GM13977 (cell line): Measurements from ENCODE around the gene SAC3D1.

ENCODE experiments used
- DNase-seq: peaks from one replicate; pipeline ENCODE4 v3.0.0; 2012; ENCODE audit warnings: low spot score
- CTCF ChIP-seq: IDR thresholded peaks from 2 replicates; pipeline ENCODE4 v1.5.1; 2012; ENCODE audit warnings: mild to moderate bottlenecking, control low read depth; ENCODE audit not compliant: insufficient read depth; ENCODE audit errors: extremely low read depth, missing control alignments
- in situ Hi-C: fragments of 300-500 bp; cut with MboI; formaldehyde crosslinking; loops from one replicate; pipeline ENCODE4 v1.12.0; 2022; ENCODE audit warnings: low sequenced_read_pairs, low pct_unique_long_range_greater_than_20kb, mixed read lengths, inconsistent platforms; ENCODE audit not compliant: unreplicated experiment

The SAC3D1 gene

DNA sequence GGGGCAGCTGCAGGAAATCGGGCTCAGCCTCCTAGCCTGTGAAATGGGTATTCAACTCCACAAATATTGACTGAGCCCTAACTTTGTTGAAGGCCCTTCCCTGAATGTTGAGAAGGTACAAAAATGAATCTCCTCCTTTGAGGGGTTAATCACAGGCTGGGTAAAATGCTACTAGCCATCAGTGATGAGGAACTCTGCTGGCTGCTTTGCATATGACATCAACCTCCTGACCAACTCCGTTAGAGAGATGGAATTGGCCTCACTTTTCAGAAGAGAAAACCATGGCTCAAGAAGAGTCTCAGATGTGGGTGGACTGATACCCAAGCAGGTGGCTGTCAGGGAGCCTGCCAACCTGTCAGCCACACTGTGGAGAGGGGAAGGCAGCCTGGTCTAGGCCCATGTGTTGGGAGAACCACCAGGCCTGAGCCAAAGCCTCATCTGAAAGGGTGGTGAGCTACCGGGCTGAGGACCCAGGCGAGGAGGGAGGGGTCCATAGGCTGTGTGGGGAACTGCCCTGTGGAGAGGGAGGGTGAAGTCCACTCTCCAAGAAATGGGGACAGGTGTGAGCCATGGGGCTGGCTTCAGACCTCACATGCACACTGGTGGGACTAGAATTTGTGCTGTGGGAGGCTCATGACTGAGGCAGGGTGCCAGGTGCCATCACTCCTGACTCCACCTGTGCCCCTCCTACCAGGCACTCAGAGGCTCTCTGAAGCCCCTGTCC lies 31.1 kb downstream of the SAC3D1 start:
- peak; percentile 63 for DNase-seq
- in situ Hi-C loops: no loop called here
- TF ChIP-seq CTCF: no peak

DNA sequence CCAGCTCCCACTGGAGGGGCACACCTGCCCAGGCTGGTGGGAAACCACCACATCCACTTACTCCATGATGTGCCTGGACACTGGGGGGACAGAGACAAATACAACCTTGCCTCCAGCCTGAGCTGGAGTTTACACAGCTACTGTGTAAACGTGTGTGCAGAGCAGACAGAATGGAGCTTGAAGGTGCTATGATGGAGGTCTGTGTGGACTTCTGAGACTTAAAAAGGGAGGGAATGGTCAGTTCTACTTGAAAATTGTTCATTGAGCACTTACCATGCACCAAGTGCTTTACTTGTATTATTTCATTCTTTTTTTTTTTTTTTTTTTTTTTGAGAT lies 31.6 kb downstream of the SAC3D1 start:
- TF ChIP-seq CTCF: no peak
- in situ Hi-C loops: no loop called here
- no peak for DNase-seq

DNA sequence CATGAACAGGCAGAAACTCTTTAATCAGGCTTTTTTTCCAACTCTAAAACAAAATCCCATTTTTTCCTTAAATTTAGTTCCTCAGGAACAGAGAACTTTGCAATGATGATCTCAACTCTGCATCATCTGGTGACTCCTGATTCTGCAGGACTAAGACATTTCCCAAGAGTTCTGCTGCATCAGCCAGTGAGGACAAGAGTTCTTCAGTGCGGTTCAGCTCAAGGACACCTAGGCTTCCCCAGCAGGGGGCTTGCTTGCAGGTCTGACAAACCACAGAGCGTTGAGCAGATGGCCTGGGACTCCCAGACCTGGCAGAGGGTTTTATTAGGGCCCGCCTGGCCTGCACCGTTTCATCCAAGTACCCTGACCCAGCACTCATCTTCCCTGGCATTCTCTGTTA lies 36.4 kb downstream of the SAC3D1 start:
- TF ChIP-seq CTCF: no peak
- in situ Hi-C loops: no loop called here
- no peak for DNase-seq

DNA sequence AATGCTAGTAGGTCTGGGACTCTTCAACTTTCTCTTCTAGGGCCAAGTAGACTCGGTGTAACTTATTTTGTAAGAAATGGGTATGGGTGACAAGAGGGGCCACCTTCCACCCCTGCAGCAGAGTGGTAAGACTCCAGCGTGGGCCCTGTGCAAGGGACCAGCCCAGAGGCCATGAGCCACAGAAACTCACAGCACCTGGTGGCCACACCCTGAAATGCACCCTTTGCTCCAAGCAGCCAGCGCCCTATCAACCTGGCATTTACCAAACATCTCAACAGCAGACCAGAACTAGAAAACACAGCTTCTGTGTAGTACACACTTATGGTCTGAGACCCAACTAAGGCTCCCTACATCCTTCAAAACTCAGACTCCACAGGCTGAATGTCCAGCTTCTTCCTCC lies 37.1 kb downstream of the SAC3D1 start:
- peak; percentile 68 for DNase-seq
- in situ Hi-C loops: no loop called here

DNA sequence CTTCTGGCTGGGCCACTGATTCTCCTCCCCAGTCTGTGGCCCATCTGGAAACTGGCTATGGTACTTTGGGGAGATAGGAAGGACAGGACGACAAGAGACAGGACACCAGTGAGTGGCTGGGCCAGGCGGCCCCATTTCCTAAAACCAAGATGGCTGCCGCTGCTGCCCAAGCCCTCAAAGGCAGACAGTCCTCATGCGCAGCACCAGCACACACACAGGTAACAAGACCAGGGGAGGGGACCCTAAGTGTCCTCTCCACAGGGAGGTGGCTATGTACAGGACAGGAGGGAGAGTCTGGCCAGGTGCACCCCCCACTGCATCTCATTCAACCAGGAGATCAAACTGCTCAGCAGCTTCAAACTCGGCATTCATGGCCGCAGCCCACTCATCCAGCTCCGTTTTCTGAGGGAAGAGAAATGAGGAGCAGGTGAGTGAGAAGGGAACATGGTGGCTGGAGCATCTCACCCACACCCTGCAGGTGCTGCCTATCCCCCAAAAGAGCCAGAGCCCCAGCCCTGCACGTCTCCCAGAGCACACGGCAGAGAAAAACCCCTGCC lies 37.9 kb downstream of the SAC3D1 start:
- no peak for DNase-seq
- no peak for TF ChIP-seq CTCF
- in situ Hi-C loops: no loop called here

More for the DNA sequence above, 37.1 kb downstream of the SAC3D1 start:
- peak; percentile 84 for TF ChIP-seq CTCF

DNA sequence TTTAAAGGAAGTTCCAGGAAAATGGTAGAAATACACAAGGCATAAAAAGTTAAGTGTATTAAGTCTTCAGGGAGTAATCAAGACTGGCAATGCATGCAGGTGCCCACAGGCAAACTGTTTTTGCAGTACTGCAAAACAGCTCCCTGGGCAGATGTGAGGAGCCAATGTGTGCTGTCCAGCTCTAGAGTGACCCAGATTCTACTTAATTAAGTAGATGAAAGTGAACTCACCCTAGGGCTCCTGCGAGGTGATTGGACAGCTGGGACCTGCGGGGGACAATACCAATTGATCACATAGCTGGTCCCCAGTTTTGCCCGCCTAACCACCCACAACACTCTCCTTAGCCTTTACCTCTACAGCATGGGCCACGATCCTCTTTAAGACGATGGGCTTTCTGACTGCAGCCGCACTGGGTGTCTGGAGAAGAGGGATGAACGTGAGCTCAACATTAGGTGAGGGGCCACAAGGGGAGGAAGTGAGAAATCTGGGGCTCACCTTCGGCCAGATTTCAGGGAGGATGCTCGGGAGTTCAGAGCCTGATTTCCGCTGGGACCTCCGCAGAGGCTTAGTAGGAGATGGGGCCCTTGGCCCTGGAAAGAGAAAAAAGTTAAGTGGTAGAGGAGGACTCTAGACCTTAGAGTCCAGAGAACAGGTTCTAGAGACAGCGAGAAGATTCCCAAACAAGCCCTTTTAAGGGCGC lies 42.3 kb downstream of the SAC3D1 start:
- in situ Hi-C loops: no loop called here
- no peak for TF ChIP-seq CTCF
- no peak for DNase-seq
